K562 (cell line): Measurements from ENCODE around the gene ZBTB48. TPM values are rescaled to one million over a fixed set of nuclear protein-coding genes. Genes with fewer than 3 reads are reported as not detected.

Experiments
- ATAC-seq: fragments of 200-7000 bp; cut with Tn5 transposase; 3 replicates; pipeline ENCODE4 v1.9.1; 2020; ENCODE audit warnings: moderate library complexity
- BruUV-seq: library from RNA; stranded (reverse); fragments of 400-500 nt; replicated peaks from 2 replicates; lab custom pipeline; 2021; lab: Mats Ljungman, UMichigan
- CTCF ChIA-PET: fragments of 300-600 bp; formaldehyde crosslinking; extraction: SDS; loops from one replicate; lab custom pipeline; 2021; ENCODE audit warnings: low intra/inter-chr PET ratio; lab: Yijun Ruan, JAX
- POLR2A ChIA-PET: fragments of 300-600, 350-650 bp; sonication (Branson Sonifier 250); formaldehyde crosslinking; extraction: SDS; loops from one replicate; lab custom pipeline; 2021; ENCODE audit warnings: antibody characterized with exemption, inconsistent platforms; lab: Yijun Ruan, JAX
- DNase-seq, 4 experiments: peaks; one replicate each; pipeline versions ENCODE4 v3.0.0 to v3.0.0-alpha.2; 2011 to 2018; ENCODE audit warnings: low spot score in 3 of 4, mixed read lengths in 3 of 4; ENCODE audit errors: extremely low read depth in 1 of 4
- FAIRE-seq: peaks from 2 replicates; lab custom pipeline; 2011; peaks lifted over from hg19 to GRCh38; lab: Jason Lieb, UNC
- H2AFZ ChIP-seq: 2 replicates; pipeline ENCODE4 v1.6.0; 2011; ENCODE audit warnings: low read depth, low read length, control low read depth, inconsistent platforms
- H3K27ac ChIP-seq: fragments of 200-600 bp; 3 replicates; pipeline ENCODE4 v1.8.0; 2011; ENCODE audit warnings: low read depth, mild to moderate bottlenecking, control low read depth, inconsistent platforms, low read length, moderate library complexity, mixed read lengths; ENCODE audit errors: extremely low read depth
- H3K27me3 ChIP-seq, 2 experiments: fragments of 300-600 bp in 1 of 2; 2 replicates in 1 of 2; 3 replicates in 1 of 2; pipeline versions ENCODE4 v1.6.0 to v1.8.0; 2011; ENCODE audit warnings: inconsistent platforms in 2 of 2, low read length in 2 of 2, mild to moderate bottlenecking in 1 of 2, mixed read lengths in 1 of 2, moderate library complexity in 1 of 2; ENCODE audit not compliant: control insufficient read depth in 2 of 2, insufficient read depth in 2 of 2
- H3K36me3 ChIP-seq: fragments of 300-600 bp; 3 replicates; pipeline ENCODE4 v1.8.0; 2011; ENCODE audit warnings: mild to moderate bottlenecking, low read length, inconsistent platforms; ENCODE audit not compliant: control insufficient read depth, insufficient read depth
- H3K4me1 ChIP-seq, 2 experiments: fragments of 200-600 bp in 1 of 2; replicated peaks in 1 of 2; 2 replicates in 1 of 2; 3 replicates in 1 of 2; pipeline versions ENCODE4 v1.5.1 to v1.8.0; 2011; ENCODE audit warnings: inconsistent platforms in 2 of 2, low read length in 2 of 2, mild to moderate bottlenecking in 1 of 2, mixed read lengths in 1 of 2, moderate library complexity in 1 of 2; ENCODE audit not compliant: control insufficient read depth in 2 of 2, insufficient read depth in 2 of 2
- H3K4me2 ChIP-seq: 2 replicates; pipeline ENCODE4 v1.6.1; 2011; ENCODE audit warnings: low read length, control low read depth, inconsistent platforms, mixed read lengths; ENCODE audit not compliant: insufficient read depth
- H3K4me3 ChIP-seq: fragments of 200-600 bp; sonication (generic), shearing (Covaris generic); 2 replicates; pipeline ENCODE4 v1.5.1; 2016; ENCODE audit warnings: control low read depth, inconsistent platforms
- H3K79me2 ChIP-seq: fragments of 200-600 bp; 3 replicates; pipeline ENCODE4 v1.8.0; 2011; ENCODE audit warnings: low read length, inconsistent platforms; ENCODE audit not compliant: control insufficient read depth, insufficient read depth
- H3K9ac ChIP-seq, 2 experiments: 2 replicates each; pipeline versions ENCODE4 v1.6.0 to v1.6.1; 2011; ENCODE audit warnings: low read depth in 2 of 2, low read length in 2 of 2, control low read depth in 1 of 2, inconsistent platforms in 1 of 2, mild to moderate bottlenecking in 1 of 2, mixed read lengths in 1 of 2; ENCODE audit not compliant: insufficient read depth in 1 of 2
- H3K9me1 ChIP-seq: one replicate; pipeline ENCODE4 v1.6.0; 2011; ENCODE audit warnings: inconsistent platforms, mild to moderate bottlenecking, low read length, moderate library complexity; ENCODE audit not compliant: control insufficient read depth, insufficient read depth
- H3K9me3 ChIP-seq: replicated peaks from 2 replicates; pipeline ENCODE4 v1.5.1; 2011; ENCODE audit warnings: low read depth, low read length, inconsistent platforms; ENCODE audit not compliant: control insufficient read depth, insufficient read depth
- H4K20me1 ChIP-seq: replicated peaks from 2 replicates; pipeline ENCODE4 v1.6.1; 2011; ENCODE audit warnings: low read length, inconsistent platforms, mixed read lengths; ENCODE audit not compliant: control insufficient read depth, insufficient read depth
- ADNP ChIP-seq: fragments of 200-800 bp; sonication (Bioruptor generic); IDR thresholded peaks from 2 replicates; pipeline ENCODE4 v1.6.1; 2016; ENCODE audit warnings: missing genetic modification characterization, missing compliant biosample characterization
- BCOR ChIP-seq: fragments of 450-650 bp; IDR thresholded peaks from 2 replicates; pipeline ENCODE4 v1.6.1; 2016
- CGGBP1 ChIP-seq: fragments of 250-450 bp; sonication (Bioruptor Pico); IDR thresholded peaks from 2 replicates; pipeline ENCODE4 v1.9.0; 2021; ENCODE audit warnings: mild to moderate bottlenecking
- DMBX1 ChIP-seq: fragments of 250-450 bp; sonication (Bioruptor Pico); IDR thresholded peaks from 2 replicates; pipeline ENCODE4 v1.8.0; 2022; ENCODE audit warnings: inconsistent platforms, mild to moderate bottlenecking, moderate library complexity, borderline replicate concordance
- ETS1 ChIP-seq: conservative IDR thresholded peaks from 2 replicates; pipeline ENCODE4 v1.6.1; 2011; ENCODE audit warnings: low read depth, mild to moderate bottlenecking, low read length; ENCODE audit not compliant: control insufficient read depth
- HNRNPLL ChIP-seq: fragments of 200-400 bp; formaldehyde crosslinking; IDR thresholded peaks from 2 replicates; pipeline ENCODE4 v1.6.1; 2017; ENCODE audit warnings: low read length, low read depth, mild to moderate bottlenecking; ENCODE audit not compliant: poor library complexity, severe bottlenecking
- KDM1A ChIP-seq, 2 experiments: fragments of 450-650 bp; IDR thresholded peaks; 2 replicates each; pipeline ENCODE4 v1.6.1; 2016; ENCODE audit warnings: mild to moderate bottlenecking in 2 of 2
- MITF ChIP-seq: IDR thresholded peaks from 2 replicates; pipeline ENCODE4 v1.6.1; 2014; ENCODE audit warnings: antibody characterized with exemption
- RBM25 ChIP-seq: fragments of 200-400 bp; formaldehyde crosslinking; IDR thresholded peaks from 2 replicates; pipeline ENCODE4 v1.6.1; 2018; ENCODE audit warnings: low read length, low read depth, moderate library complexity; ENCODE audit not compliant: severe bottlenecking
- SMARCA5 ChIP-seq: fragments of 450-650 bp; IDR thresholded peaks from 2 replicates; pipeline ENCODE4 v1.6.1; 2016
- TAF7 ChIP-seq: fragments of 450-650 bp; IDR thresholded peaks from 2 replicates; pipeline ENCODE4 v1.6.1; 2016; ENCODE audit warnings: missing genetic modification characterization, missing compliant biosample characterization
- TEAD4 ChIP-seq, 2 experiments: sonication (generic) in 1 of 2; formaldehyde crosslinking in 1 of 2; IDR thresholded peaks; 2 replicates each; pipeline versions ENCODE4 v1.6.1 to v1.8.0; 2012 to 2022; ENCODE audit warnings: borderline replicate concordance in 1 of 2, inconsistent platforms in 1 of 2, low read length in 1 of 2, mild to moderate bottlenecking in 1 of 2, missing genetic modification reagents in 1 of 2
- ZFP1 ChIP-seq: fragments of 450-650 bp; formaldehyde crosslinking; IDR thresholded peaks from 2 replicates; pipeline ENCODE4 v1.4.0; 2020; ENCODE audit warnings: mild to moderate bottlenecking, mixed read lengths
- ZNF146 ChIP-seq: IDR thresholded peaks from one replicate; pipeline ENCODE4 v1.6.1; 2018; ENCODE audit warnings: missing compliant biosample characterization; ENCODE audit not compliant: unreplicated experiment
- ZNF699 ChIP-seq: fragments of 250-450 bp; sonication (Bioruptor Pico); IDR thresholded peaks from 2 replicates; pipeline ENCODE4 v1.8.0; 2021; ENCODE audit warnings: mild to moderate bottlenecking, moderate library complexity; ENCODE audit not compliant: insufficient replicate concordance
- WGBS: fragments of 100-300 bp; shearing (Covaris generic); methylation state at CpG from one replicate; pipeline ENCODE4 v1.1.6; 2016; ENCODE audit warnings: low coverage, mixed read lengths; ENCODE audit not compliant: insufficient coverage; ENCODE audit errors: missing lambda C conversion rate; 5-methylcytosine and 5-hydroxymethylcytosine counted together
- in situ Hi-C: fragments of 300-500 bp; cut with MboI; formaldehyde crosslinking; loops from 4 replicates; pipeline ENCODE4 v1.15.0; 2018; ENCODE audit warnings: inconsistent platforms, mixed read lengths
- intact Hi-C: fragments of 100-400 bp; cut with micrococcal nuclease; formaldehyde crosslinking; loops from 2 replicates; pipeline ENCODE4 v1.14.2; 2022
- polyA plus RNA-seq, 8 experiments: library from polyadenylated mRNA; depleted of rRNA in 4 of 8; stranded (reverse) in 5 of 8; unstranded in 3 of 8; fragments of >200 nt; fragmentation: Nextera tagmentation in 2 of 8; fragmentation: Illumina TruSeq in 1 of 8; extraction: Ambion mirVana in 2 of 8; extraction: Trizol in 1 of 8; gene quantifications; 2 replicates each; pipeline versions ENCODE4 v1.2.1 to v1.2.3, GENCODE V29; 2011 to 2014; ENCODE audit warnings: inconsistent platforms in 1 of 8, missing spikeins in 1 of 8
- total RNA-seq, 7 experiments: library from RNA; depleted of rRNA in 6 of 7; stranded (reverse); fragments of >200 nt in 6 of 7; fragmentation: Illumina TruSeq in 2 of 7; extraction: Trizol in 2 of 7; gene quantifications; 2 replicates each; pipeline versions ENCODE4 v1.2.1 to v1.2.3, GENCODE V29; 2011 to 2021; ENCODE audit warnings: low replicate concordance in 1 of 7

The ZBTB48 gene
- total and polyA plus RNA-seq, 9 of the 15 experiments (the other 6 are each of a cell fraction or from before 2014, with no cell fraction given) = 1.9 to 66.9 (median 29.5) TPM

GRCh38 chr1:6579374-6580118, at the start of gene ZBTB48 (continued):
- TF ChIP-seq HNRNPLL (peak; percentile 91), ETS1 (0 out of 2 replicates have a peak, but pooled peaks have one; percentile 74)

GRCh38 chr1:6530504-6531160, 49.2 kb upstream of the ZBTB48 start:
- intact Hi-C loops = no loop called here
- no peak for FAIRE-seq
- WGBS = 97% methylated on average over 13 of the region's 13 CpGs
- POLR2A ChIA-PET = interaction anchor here (1.0 to 1.9 kb wide), 2 partner anchors 9 kb away, joined by 3 to 8 read pairs; no protein-coding TSS in a partner anchor
- no TSS peak for BruUV-seq
- Histone ChIP-seq H3K9me1 (no peaks in the 10 kb centered on the region), H3K27ac (no peak overlapping the region), H3K9me3 (no peaks in the 10 kb centered on the region), H3K4me1 (no peaks in the 10 kb centered on the region), H3K27me3 (no peaks in the 10 kb centered on the region), H3K4me3 (no peak overlapping the region), H3K9ac (no peak overlapping the region), H2AFZ (no peak overlapping the region), H3K36me3 (peaks cover 89% of the 10 kb centered on the region), H3K79me2 (no peaks in the 10 kb centered on the region), H4K20me1 (peaks cover 7% of the 10 kb centered on the region), H3K4me2 (no peak overlapping the region)
- DNase-seq = no peak
- CTCF ChIA-PET = no interaction called here
- in situ Hi-C loops = no loop called here
- ATAC-seq = no peak
- no peak for TF ChIP-seq TEAD4 (IDR thresholded peaks at IDR 0.05; ENCODE audit: low read length)
- 0 out of 2 replicates have a peak, but pooled peaks have one; percentile 15 for TF ChIP-seq TEAD4 (CRISPR knock-in tag; IDR thresholded peaks at IDR 0.05; ENCODE audit: borderline replicate concordance)
- TF ChIP-seq ZFP1 (CRISPR knock-in tag) = no peak
- peak; percentile 24 to 77; a peak in 3 of 4 replicates for TF ChIP-seq KDM1A (IDR thresholded peaks at IDR 0.05)
- TF ChIP-seq SMARCA5 = 0 out of 2 replicates have a peak, but pooled peaks have one; percentile 24
- peak; percentile 79 for TF ChIP-seq RBM25
- TF ChIP-seq ZNF699 (CRISPR knock-in tag) = no peak
- TF ChIP-seq ADNP (tag) = peak; percentile 89
- no peak for TF ChIP-seq TAF7 (tag)
- TF ChIP-seq DMBX1 (CRISPR knock-in tag) = no peak
- TF ChIP-seq CGGBP1 (CRISPR knock-in tag) = no peak
- TF ChIP-seq BCOR = peak; percentile 83
- TF ChIP-seq ZNF146 (CRISPR knock-in tag) = no peak
- no peak for TF ChIP-seq MITF
